Vagina (tissue), 2 donors: Measurements from ENCODE around the gene CRYBA2. TPM values are rescaled to one million over a fixed set of nuclear protein-coding genes. Genes with fewer than 3 reads are reported as not detected.

Experiments
- DNase-seq, 2 donors: peaks; one replicate each; pipeline ENCODE4 v3.0.0-alpha.2; 2017; ENCODE audit errors: extremely low spot score in 2 of 2
- H3K27ac ChIP-seq: fragments of 200-600 bp; sonication (generic); one replicate; pipeline ENCODE4 v1.5.1; 2019
- H3K27me3 ChIP-seq: fragments of 200-600 bp; sonication (generic); one replicate; pipeline ENCODE4 v1.5.1; 2019
- H3K36me3 ChIP-seq, 2 donors: fragments of 200-600 bp; sonication (generic); one replicate each; pipeline ENCODE4 v1.5.1; 2017 to 2019
- H3K4me1 ChIP-seq: fragments of 200-600 bp; sonication (generic); one replicate; pipeline ENCODE4 v1.5.1; 2019
- H3K4me3 ChIP-seq, 2 donors: fragments of 200-600 bp; sonication (generic); 1 replicate in 1 of 2; 2 replicates in 1 of 2; pipeline ENCODE4 v1.5.1; 2016 to 2019
- H3K9me3 ChIP-seq: fragments of 200-600 bp; sonication (generic); one replicate; pipeline ENCODE4 v1.5.1; 2019
- POLR2A ChIP-seq, 2 donors: fragments of 450-650 bp; IDR thresholded peaks; one replicate each; pipeline ENCODE4 v1.6.1; 2017; ENCODE audit warnings: antibody characterized with exemption in 2 of 2, mild to moderate bottlenecking in 2 of 2, moderate library complexity in 2 of 2
- POLR2AphosphoS5 ChIP-seq, 2 donors: sonication (generic); formaldehyde crosslinking; IDR thresholded peaks; one replicate each; pipeline ENCODE4 v1.9.0; 2017; ENCODE audit warnings: antibody characterized with exemption in 2 of 2, mild to moderate bottlenecking in 2 of 2, low read depth in 1 of 2; ENCODE audit not compliant: insufficient read depth in 1 of 2
- intact Hi-C: fragments of 100-400 bp; cut with DNase I; formaldehyde crosslinking; loops from one replicate; pipeline ENCODE4 v1.15.1; 2023
- total RNA-seq: library from RNA; depleted of rRNA; stranded (reverse); fragments of >200 nt; gene quantifications from one replicate; pipeline ENCODE4 v1.2.3, GENCODE V29; 2016
- TF ChIP-seq, protein P1 (sequence below), 3 experiments: fragments of 450-650 bp in 2 of 3; fragments of 200-600 bp in 1 of 3; sonication (generic) in 1 of 3; IDR thresholded peaks; one replicate each; pipeline ENCODE4 v1.5.1; 2017 to 2019; ENCODE audit warnings: antibody characterized with exemption in 3 of 3, mild to moderate bottlenecking in 2 of 3, moderate library complexity in 2 of 3

The CRYBA2 gene
- total RNA-seq, 1 donor from 2014 or later: not detected

DNA sequence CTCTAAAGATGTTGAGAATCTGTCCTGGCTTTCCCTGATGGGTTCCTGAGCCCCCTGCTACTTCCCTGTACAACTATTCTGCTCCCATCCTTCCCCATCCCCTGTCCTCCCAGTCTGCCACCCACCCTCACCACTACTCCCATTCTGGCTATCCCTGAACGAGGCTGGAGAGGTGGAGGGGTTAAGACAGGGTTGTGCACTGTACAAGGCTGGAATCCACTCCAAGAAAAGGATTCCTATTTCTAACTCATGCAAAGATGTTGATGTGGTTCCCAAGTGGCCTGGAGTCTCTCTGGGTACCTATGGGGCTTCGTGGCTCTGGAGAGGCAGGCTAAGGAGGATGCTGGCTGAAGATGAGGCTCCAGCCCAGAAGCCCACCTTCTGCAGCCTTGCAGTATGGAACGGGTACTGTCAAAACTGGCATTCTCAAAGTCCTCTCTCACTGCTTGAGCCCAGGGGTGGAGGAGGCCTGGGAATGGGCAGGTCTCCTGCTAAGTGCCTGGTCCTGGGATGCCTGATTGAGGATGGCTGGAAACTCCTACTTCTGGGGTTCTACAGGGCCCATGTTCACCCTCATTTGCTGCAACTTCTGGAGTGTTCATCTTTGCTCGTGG is 7.0 kb downstream of the CRYBA2 start:
- Histone ChIP-seq H3K4me3 (no peak overlapping the region), H3K36me3 (no peaks in the 10 kb centered on the region), H3K27ac (no peak overlapping the region), H3K4me1 (peaks cover 31% of the 10 kb centered on the region), H3K27me3 (peaks cover 20% of the 10 kb centered on the region), H3K9me3 (no peaks in the 10 kb centered on the region)
- DNase-seq: no peak
- TF ChIP-seq POLR2AphosphoS5 (IDR thresholded peaks at IDR 0.05; ENCODE audit: insufficient read depth in 1 of 2, low read depth in 1 of 2) (no peak), POLR2A (IDR thresholded peaks at IDR 0.05) (no peak)
- TF ChIP-seq, protein P1, sequence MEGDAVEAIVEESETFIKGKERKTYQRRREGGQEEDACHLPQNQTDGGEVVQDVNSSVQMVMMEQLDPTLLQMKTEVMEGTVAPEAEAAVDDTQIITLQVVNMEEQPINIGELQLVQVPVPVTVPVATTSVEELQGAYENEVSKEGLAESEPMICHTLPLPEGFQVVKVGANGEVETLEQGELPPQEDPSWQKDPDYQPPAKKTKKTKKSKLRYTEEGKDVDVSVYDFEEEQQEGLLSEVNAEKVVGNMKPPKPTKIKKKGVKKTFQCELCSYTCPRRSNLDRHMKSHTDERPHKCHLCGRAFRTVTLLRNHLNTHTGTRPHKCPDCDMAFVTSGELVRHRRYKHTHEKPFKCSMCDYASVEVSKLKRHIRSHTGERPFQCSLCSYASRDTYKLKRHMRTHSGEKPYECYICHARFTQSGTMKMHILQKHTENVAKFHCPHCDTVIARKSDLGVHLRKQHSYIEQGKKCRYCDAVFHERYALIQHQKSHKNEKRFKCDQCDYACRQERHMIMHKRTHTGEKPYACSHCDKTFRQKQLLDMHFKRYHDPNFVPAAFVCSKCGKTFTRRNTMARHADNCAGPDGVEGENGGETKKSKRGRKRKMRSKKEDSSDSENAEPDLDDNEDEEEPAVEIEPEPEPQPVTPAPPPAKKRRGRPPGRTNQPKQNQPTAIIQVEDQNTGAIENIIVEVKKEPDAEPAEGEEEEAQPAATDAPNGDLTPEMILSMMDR (IDR thresholded peaks at IDR 0.05): no peak
- intact Hi-C loops: loop anchor here (10.0 kb wide), 1 partner anchor 169 kb away; no protein-coding TSS in a partner anchor

DNA sequence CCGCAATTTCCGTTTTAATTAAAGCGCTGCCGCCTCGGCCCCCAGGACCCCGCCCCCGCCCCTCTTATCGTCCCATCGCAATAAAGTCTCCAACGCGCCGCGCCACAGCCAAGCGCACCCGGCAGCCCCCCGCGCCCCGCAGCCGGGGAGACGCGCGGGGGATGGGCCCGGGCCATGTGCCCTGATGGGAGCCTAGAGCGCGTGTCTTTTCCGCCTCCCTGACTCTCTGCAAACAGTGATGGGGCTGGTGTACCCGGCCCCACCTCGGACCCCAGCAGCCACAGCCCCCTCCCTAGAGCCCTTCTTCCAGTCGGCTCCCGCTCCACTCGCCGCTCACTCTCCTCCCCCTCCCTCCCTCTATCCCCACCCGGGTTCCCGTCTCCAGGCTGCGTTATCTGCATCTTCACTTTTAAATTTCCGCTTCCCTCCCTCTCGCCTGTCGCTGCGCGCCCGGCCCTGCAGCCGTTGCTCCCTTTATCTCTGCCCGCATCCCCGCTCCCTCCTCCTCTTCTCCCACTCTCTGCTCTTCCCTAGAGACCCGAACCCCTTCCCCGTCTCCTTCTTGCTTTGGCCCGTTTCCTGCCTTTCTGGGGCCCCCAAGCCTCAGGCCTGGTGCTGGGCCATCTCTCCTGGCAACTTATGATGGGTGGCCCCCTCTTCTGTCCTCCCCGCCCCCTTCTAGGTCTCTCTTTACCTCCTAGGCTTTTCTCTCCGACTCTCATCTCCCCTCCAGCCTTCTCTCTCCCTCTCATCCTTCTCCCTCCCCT is 7.7 kb downstream of the CRYBA2 start:
- H3K27me3 ChIP-seq: peaks cover 23% of the 10 kb centered on the region
- no peak for DNase-seq

DNA sequence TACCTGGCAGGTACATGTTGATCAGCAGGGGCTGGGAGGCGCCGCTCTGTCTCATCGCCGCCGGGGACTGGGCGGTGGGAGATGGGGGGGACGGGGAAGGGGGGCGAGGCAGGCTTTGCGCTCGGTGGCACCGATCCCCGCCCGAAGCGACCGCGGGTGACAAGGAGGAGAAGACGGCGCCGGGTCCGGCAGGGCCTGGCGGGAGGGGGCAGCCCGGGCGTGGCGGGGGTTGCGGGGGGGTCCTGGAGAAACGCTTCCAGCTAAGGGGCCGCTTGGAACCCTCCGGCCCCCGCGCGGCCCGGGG is 8.2 kb downstream of the CRYBA2 start, which contains the start of gene FEV:
Gene FEV (minus strand): TSS at position 164 of the 304 bp plus-strand sequence. CDS start 109 bp downstream, at position 55.
- peaks cover 42% of the 10 kb centered on the region for H3K4me1 ChIP-seq
- no peak within 1 kb of the TSS for H3K27ac ChIP-seq
- H3K36me3 ChIP-seq: no peaks in the 10 kb centered on the region
- intact Hi-C loops: loop anchor here (10.0 kb wide), 1 partner anchor 170 kb away; no protein-coding TSS in a partner anchor
- peak within 1 kb of the TSS in 1 of 2 donors; percentile 2 for H3K4me3 ChIP-seq
- H3K27me3 ChIP-seq: peaks cover 23% of the 10 kb centered on the region
- no peak for DNase-seq
- H3K9me3 ChIP-seq: no peaks in the 10 kb centered on the region
- TF ChIP-seq POLR2AphosphoS5 (IDR thresholded peaks at IDR 0.05; ENCODE audit: insufficient read depth in 1 of 2, low read depth in 1 of 2): no peak
- no peak for TF ChIP-seq POLR2A (IDR thresholded peaks at IDR 0.05)
- TF ChIP-seq, protein P1 (IDR thresholded peaks at IDR 0.05): no peak

More for the DNA sequence above, 7.7 kb downstream of the CRYBA2 start:
- intact Hi-C loops: loop anchor here (10.0 kb wide), 1 partner anchor 169 kb away; no protein-coding TSS in a partner anchor
- H3K4me1 ChIP-seq: peaks cover 39% of the 10 kb centered on the region
- no peak overlapping the region for H3K27ac ChIP-seq
- H3K9me3 ChIP-seq: no peaks in the 10 kb centered on the region
- H3K4me3 ChIP-seq: no peak overlapping the region
- TF ChIP-seq POLR2A (IDR thresholded peaks at IDR 0.05) (no peak), POLR2AphosphoS5 (IDR thresholded peaks at IDR 0.05; ENCODE audit: insufficient read depth in 1 of 2, low read depth in 1 of 2) (no peak)
- TF ChIP-seq, protein P1 (IDR thresholded peaks at IDR 0.05): no peak
- H3K36me3 ChIP-seq: no peaks in the 10 kb centered on the region

DNA sequence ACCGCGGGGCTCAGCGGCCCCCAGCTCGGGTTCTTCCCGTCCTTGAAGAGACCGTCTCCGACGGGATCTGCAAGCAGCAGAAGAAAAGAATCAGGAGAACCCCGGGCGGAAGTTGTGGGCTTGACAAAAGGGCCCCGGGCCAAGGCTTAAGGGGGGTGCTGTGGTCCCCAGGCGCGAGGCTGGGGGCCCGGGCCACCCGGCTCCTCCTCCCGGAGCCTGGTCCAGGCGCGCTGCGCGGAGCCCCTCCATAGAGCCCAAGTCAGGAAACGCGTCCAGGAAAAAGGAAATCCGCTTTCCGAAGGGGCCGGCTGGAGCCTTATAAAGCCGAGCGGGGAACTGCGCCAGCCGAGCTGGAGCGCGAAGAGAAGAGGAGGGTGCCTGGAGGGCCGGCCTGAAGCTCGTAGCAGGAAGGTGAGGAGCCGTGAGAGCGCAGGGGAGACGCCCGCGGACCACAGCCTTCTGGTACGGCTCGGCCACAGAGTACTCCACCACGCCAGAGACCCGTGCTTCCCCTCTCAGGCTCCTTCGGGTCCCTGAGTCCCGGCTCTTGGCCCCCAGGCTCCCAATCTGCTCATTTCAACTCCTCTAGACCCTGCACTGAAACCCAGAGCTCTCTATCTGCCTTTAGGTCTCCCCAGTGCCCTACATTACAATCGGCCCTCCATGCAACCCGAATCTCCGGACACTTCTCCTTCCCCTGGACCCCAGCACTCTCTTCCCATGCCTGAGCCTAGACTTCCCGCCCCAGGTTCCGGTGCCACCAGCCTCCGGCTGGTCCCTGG is 8.8 kb downstream of the CRYBA2 start:
- TF ChIP-seq, protein P1 (IDR thresholded peaks at IDR 0.05): no peak
- TF ChIP-seq POLR2A (IDR thresholded peaks at IDR 0.05) (no peak), POLR2AphosphoS5 (IDR thresholded peaks at IDR 0.05; ENCODE audit: insufficient read depth in 1 of 2, low read depth in 1 of 2) (no peak)
- H3K27ac ChIP-seq: no peak overlapping the region
- H3K4me3 ChIP-seq: peak overlapping the region in 1 of 2 donors; percentile 2
- H3K27me3 ChIP-seq: peaks cover 27% of the 10 kb centered on the region
- DNase-seq: no peak
- H3K9me3 ChIP-seq: no peaks in the 10 kb centered on the region
- no peaks in the 10 kb centered on the region for H3K36me3 ChIP-seq
- intact Hi-C loops: loop anchor here (10.0 kb wide), 1 partner anchor 170 kb away; no protein-coding TSS in a partner anchor
- H3K4me1 ChIP-seq: peaks cover 45% of the 10 kb centered on the region
